Right ventricle myocardium superior (tissue), 1 donor: Measurements from ENCODE around the gene PIGK. TPM values are rescaled to one million over a fixed set of nuclear protein-coding genes. Genes with fewer than 3 reads are reported as not detected.
"Not testable (repeated sequence)": the region's sequence is repeated elsewhere in the genome, so short reads cannot be mapped to it uniquely, and the experiment has no call there.

Source experiments
- ATAC-seq: fragments of 200-7000 bp; cut with Tn5 transposase; one replicate; pipeline ENCODE4 v1.9.1; 2020; ENCODE audit warnings: mild to moderate bottlenecking; ENCODE audit not compliant: poor library complexity
- DNase-seq: peaks from one replicate; pipeline ENCODE4 v3.0.0-alpha.2; 2020
- intact Hi-C: fragments of 100-400 bp; cut with DNase I; formaldehyde crosslinking; loops from one replicate; pipeline ENCODE4 v1.11.2; 2022
- total RNA-seq: library from RNA; stranded (reverse); fragmentation: NEBNext Ultra II Directional; extraction: Animal tissue kit (Norgen Biotek cat#: 25700); gene quantifications from one replicate; pipeline ENCODE4 v1.2.1, GENCODE V29; 2021
- donor health status: DM: no; HTN: yes; CAD: no; lungs with severe emphysema.

PIGK gene
- total RNA-seq, 1 donor from 2014 or later, result 28.0 TPM

DNA sequence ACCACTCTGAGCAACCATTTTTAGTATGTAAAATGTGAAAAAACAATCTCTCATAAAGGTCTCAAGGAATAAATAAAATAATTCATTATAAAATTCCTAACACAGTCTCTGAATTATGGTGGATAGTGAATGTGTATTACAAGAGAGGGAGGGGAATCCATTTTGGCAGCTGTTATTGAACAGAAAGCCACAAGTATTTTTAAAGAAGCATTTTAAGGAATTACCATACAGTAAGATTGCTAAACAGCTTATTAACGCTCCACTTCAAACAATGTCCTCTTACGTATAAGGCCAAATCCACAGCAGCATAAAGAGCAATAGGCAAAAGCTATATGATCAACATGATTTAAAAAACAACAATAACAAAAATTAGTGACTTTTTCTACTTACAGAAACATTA lies 18.4 kb downstream of the PIGK start:
- intact Hi-C loops, result no loop called here
- ATAC-seq (no peak), DNase-seq (no peak)

DNA sequence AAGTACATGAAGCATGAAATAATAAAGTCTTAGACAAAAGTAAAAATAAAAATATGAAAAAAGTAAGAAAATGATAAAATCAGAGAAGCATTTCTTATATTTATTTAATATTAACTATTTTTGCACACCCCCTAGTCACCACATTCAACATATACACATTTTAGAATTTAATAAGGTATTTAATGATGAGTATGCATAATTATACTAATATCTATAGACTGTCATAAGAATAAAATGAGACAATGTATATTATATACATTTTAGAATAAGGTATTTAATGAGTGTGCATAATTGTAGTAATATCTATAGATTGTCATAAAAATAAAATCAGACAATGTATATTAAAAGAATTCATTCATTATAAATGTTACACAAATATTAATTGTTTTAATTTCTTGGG lies 18.9 kb downstream of the PIGK start:
- no peak for DNase-seq
- intact Hi-C loops, result no loop called here
- no peak for ATAC-seq

DNA sequence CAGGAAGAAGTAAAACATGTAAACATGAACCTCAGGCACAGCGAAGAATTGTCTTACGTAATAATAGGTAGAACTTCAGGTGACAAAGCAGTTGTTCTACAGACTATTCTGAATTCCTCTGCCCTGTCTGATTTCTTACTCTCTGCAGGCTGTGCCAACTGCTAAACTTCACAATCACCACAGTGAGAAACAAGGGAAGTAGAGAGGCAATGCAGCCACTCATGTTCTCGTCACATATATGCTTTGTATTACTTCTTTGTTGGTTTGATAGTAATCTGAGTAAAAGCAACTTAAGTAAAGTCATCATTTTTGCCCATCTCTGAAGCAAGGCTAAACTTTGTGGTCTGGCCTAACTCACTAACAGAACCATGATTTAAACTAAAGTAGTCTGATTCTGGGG lies 21.9 kb downstream of the PIGK start:
- intact Hi-C loops, result no loop called here
- no peak for ATAC-seq
- no peak for DNase-seq

DNA sequence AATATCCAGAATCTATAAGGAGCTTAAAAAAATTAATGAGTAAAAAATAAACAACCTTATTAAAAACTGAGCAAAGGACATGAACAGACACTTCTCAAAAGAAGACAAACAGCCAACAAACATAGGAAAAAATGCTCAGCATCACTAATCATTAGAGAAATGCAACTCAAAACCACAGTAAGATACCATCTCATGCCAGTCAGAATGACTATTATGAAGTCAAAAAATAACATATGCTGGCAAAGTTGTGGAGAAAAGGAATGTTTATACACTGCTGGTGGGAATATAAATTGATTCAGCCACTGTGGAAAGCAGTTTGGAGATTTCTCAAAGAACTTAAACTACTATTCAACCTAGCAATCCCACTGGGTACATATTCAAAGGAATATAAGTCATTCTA lies 25.3 kb downstream of the PIGK start:
- intact Hi-C loops, result no loop called here
- DNase-seq, result no peak

DNA sequence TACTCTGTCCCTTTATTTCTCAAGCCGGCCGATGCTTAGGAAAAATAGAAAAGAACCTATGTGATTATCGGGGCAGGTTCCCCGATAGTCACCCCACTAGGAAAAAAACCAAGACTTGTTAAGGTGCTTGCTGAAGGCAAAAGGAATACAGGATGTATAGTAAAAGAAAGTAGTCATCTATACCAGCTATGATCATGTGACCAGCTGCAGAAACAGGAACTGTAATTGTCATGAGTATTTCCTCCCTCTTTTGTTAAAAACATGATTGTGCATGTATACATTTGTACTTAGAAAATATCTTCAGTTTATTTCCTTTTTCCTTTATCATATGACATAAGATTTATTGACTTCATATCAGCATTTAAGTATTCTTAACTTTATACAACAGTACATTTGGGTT lies 30.5 kb downstream of the PIGK start:
- no peak for ATAC-seq
- no peak for DNase-seq

More for the DNA sequence above, 25.3 kb downstream of the PIGK start:
- ATAC-seq, result no peak

DNA sequence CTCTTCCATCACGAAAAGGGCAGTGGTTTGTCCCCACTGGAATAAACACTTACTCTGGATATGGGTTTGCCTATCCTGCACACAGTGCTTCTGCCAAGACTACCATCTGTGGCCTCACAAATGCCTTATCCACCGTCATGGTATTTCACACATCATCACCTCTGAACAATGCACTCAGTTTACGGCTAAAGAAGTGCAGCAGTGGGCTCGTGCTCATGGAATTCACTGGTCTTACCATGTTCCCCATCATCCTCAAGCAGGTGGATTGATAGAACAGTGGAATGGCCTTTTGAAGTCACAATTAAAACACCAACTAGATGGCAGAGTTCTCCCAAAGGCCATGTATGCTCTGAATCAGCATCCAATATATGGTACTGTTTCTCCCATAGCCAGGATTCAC lies 32.3 kb downstream of the PIGK start:
- DNase-seq, intact Hi-C loops, ATAC-seq: not testable (repeated sequence)

More for the DNA sequence above, 30.5 kb downstream of the PIGK start:
- intact Hi-C loops, result no loop called here

DNA sequence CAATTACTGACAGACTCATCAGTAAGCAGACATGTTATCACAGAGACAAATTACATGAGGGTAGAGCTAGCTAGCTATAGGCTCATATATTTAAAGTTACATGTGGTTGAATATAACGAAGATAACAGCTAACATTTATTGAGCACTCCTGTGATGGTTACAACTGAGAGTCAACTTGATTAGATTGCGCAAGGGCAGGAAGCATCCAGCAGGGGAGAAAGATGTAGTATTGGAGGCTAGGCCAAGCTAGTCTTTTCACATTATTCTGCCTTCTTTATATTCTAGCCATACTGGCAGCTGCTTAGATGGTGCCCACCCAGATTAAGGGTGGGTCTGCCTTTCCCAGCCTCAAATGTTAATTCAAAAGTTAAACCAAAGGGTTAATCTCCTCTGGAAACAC lies 37.1 kb downstream of the PIGK start:
- intact Hi-C loops, result no loop called here
- ATAC-seq, result no peak
- no peak for DNase-seq

DNA sequence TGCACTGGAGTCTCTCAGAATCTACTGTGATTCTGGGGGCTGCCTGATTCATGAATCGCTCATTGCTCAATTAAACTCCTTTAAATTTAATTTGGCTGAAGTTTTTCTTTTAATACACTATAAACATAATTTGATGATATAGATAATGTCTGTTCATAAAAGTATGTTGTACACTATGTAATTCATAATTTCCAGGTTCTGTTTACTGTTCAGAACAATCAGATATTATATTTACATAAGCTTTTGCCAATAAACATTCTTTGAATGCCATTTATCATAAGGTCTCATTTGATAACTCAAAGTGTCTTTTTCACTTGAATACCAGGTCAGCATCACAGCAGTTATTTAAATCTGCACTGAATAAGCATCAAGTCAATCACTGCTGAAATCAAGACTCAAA lies 39.6 kb downstream of the PIGK start:
- DNase-seq (no peak), ATAC-seq (no peak)
- intact Hi-C loops, result no loop called here

DNA sequence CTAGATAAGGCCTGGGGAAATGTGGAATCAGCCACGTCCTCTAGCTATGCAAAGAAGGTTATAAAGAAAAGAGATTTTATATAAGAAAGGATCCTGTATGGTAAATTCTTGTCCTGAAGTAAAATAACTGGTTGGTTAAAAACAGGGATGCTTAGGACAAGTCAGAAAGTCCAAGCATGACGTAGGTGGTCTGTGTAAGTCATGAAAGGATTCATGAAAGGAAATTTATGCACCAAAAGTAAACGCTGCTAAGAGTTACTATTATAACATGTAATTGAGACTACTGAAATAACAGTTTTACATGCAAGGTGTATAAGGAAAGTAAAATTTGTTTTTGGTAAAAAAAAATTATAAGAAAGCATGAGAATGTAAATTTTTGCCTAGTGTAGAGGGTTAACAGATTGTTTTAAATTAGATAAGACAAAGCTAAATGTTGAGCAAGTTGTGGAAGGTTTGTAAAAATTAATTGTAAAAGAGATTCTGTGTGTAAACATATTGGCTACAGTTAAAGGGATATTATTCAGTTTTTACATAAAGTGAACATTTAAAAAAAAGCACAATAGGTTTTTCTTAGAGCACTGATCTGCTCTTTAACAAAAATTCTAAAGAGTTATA lies 43.9 kb downstream of the PIGK start:
- DNase-seq, result no peak
- intact Hi-C loops, result no loop called here
- ATAC-seq, result no peak

DNA sequence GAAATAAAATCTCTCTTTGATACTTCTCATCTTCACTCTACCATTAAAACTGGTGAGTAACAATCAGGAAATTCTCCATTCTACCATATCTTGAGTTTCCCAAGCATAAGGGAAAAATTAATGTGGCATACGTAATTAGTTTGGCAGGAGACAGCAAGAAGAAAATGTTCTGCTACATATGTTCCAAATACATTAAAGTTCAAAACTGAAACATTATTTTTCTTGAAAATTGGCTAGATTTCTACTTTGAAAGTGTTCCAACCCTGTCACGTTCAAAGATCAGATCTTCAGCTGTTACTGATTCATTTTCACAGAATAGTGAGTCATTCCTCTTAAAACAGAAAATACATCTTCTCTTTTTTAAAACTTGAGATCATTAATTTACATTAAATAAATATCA lies 48.5 kb downstream of the PIGK start:
- intact Hi-C loops, result no loop called here
- no peak for DNase-seq
- no peak for ATAC-seq

DNA sequence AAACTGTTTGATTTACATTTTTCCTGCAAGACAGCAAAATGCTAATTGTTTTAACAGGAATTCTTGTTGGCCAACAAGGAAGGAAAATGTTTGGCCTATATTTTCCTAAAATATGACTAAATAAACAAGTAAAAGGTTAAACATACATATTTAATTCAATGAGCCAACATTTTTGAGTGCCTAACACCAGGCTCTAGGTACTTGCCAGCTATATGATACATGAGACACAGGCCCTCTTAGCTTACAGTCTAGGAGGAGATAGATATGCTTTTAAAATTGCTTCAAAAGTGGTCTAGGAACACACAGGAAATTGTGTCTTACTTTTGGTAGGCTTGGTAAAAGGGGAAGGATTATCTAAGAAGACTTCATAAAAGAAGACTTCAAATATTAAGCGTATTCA lies 50.9 kb downstream of the PIGK start:
- DNase-seq (no peak), ATAC-seq (no peak)
- intact Hi-C loops, result no loop called here

DNA sequence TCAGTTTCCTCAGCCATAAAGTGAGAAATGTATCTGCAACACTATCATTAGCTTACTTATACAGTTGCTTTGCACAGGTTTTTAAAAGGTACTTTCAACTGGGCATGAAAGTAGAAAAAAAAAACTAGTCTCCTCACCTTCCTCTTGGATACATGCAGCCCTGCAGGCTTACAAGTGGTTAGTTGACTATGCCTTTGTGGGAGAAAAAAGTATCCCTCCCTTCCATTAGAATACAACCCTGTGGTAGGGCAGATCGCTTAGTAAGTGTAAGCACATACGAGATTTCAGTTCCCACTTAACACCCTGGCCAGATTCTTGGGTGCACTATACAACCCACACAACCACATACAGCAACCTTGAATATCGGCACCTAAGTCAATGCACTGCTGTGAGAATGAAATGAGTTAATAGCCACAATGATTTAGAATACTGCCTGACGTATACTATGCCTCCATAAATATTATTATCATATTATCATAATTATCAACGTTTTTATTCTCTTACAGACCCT lies 54.7 kb downstream of the PIGK start:
- intact Hi-C loops, result no loop called here
- ATAC-seq, result no peak
- no peak for DNase-seq

DNA sequence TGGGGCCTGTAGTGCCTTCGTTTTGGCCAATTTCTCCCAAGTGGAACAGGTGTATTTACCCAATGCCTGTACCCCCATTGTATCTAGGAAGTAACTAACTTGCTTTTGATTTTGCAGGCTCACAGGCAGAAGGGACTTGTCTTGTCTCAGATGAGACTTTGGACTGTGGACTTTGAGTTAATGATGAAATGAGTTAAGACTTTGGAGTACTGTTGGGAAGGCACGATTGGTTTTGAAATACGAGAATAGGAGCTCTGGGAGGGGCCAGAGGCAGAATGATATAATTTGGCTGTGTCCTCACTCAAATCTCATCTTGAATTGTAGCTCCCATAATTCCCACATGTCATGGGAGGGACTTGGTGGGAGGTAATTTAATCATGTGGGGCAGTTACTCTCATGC lies 59.5 kb downstream of the PIGK start:
- DNase-seq, intact Hi-C loops, ATAC-seq: not testable (repeated sequence)

DNA sequence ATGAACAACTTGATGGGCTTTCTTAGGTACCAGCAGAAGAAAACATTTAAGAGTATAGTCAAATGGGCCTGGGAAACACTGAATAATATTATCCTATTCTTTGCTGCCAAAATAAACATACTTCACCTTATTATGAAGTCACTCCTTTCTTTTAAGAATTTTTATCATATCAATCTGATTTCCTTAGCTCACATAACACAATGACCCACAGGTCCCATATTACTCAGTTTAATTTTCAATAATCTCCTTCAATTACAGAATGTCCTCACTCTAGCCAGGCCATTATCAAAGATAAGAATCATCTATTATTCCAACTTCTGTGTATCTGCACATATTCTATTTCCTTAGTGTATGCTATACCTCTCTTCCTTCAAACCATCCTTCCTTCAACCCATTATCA lies 63.0 kb downstream of the PIGK start:
- no peak for DNase-seq
- intact Hi-C loops, result no loop called here
- no peak for ATAC-seq

DNA sequence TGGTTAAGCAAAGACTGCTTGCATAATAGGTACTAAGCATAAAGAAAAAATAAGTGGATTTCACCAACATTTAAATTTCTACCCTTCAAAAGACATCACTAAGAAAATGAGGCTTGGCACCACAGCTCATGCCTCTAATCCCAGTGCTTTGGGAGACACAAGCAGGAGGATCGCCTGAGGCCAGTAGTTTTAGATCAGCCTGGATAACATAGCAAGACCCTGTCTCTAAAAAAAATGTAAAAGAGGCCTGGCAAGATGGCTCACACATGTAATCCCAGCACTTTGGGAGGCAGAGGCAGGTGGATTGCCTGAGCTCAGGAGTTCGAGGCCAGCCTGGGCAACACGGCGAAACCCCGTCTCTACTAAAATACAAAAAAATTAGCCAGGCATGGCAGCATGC lies 73.0 kb downstream of the PIGK start:
- no peak for ATAC-seq
- intact Hi-C loops, result no loop called here

DNA sequence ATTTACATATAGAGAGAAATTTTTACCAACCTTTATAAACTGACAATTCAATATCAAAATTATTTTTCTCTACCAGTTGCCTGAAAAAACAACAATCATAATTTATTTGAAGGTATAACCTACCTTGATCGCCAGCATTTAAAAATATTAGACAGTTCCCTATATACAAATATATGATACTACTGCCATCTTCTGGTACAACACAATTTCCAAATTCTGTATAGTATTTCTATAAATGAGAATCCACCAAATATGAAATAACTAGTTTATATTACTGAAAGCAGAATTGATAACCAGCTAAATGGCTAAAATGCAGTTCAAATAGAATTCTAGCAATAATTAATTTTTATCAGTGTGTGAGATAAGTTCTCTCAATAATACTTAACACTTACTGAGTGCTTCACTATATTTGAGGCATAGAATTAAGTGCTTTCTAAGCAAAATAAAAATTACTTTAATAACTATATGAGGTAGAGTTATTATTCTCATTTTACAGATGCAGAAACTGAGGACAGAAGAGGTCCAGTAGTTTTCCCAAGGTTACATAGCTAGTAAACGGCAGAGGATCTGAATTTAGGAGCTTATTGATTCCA lies 75.6 kb downstream of the PIGK start:
- intact Hi-C loops, result no loop called here
- ATAC-seq, result no peak
- DNase-seq, result no peak

More for the DNA sequence above, 73.0 kb downstream of the PIGK start:
- no peak for DNase-seq

DNA sequence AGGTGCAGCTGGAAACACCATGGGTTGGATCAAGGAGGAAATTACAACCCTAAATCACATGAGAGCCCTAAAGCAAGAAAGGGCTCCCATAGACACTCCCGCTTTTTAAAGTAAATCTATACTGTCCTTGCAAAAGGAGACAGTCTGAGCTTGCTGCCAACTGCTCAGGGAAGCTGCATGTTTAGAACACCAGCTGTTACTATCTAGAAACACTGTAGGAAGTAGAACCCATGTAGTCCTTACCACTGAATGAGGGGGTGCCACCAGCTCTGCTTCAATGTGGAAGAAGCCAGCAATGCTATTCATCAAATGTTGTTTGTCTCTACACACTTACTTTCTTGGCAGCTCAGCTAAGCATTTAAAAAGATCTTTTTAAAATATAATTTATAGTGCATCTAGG lies 79.8 kb downstream of the PIGK start:
- DNase-seq (no peak), ATAC-seq (no peak)
- intact Hi-C loops, result no loop called here

DNA sequence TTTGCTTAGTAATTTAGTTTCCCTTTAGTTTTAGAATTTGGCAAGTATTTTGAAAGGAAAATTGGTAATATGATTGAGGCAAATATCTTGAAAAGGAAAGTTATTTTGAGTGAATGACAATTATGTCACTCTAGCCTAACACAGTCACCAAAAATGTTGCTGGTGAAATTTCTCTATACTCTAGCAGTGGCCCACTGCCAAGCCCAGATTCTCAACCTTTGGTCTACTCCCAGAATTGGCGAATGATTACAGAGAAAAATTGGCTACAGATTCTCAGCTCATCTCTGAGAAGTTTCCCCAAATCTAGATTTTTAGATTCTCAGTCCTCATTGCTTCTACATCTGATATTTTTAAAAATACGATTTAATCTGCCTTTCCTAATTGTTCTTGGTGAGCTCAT lies 84.9 kb downstream of the PIGK start:
- intact Hi-C loops, result no loop called here
- no peak for ATAC-seq
- DNase-seq, result no peak

DNA sequence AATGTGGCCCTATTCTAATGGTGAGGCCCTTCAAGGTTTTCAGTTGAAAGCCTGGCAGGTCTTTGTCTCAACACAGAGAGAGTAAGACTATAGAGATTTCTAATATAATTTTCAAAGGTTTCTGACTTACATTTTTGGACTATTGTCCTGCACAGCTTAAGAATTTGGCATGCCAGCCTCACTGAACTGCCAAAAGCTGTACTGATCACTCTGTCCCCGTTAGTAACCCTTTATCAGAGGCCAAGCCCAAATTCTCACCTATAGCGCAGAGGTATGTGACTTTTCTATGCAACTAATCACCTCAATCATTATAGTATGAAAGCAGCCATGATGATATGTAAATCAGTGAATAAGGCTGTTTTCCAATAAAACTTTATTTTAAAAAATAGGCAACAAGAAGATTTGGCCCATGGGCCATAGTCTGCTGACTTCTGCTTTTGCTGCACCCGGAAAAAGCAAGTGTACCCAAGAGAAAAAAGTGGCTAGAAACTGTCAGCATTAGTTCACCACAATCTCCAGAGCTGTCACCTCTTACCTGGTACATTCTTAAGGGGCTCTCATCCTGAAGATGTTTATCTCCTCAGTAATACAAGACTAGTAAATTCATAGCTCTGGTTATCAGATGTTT lies 85.4 kb downstream of the PIGK start:
- ATAC-seq (peak; percentile 67), DNase-seq (no peak)
- intact Hi-C loops, result no loop called here

DNA sequence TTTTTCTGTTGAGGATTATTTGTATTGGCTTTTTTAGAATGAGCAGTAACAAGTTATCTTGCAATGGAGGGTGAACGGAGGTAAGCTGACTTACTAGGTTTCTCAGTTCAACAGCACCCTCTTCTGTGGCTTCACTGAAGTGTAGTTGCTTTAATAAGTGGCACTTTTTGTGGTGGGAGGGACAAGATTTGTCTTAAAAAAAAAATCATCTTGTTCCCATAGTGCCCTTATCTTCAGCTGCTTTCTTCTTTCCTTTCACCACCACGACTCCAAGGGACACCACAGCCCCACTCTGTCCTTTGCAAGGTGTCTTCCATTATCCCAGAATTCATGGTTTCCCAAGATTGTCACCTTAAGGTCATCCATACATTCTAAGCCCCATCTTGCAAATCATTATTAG lies 92.9 kb downstream of the PIGK start:
- no peak for DNase-seq

More for the DNA sequence above, 92.9 kb downstream of the PIGK start:
- intact Hi-C loops, result loop anchor here (5.0 kb wide), 1 partner anchor 1134 kb away; no protein-coding TSS in a partner anchor
- ATAC-seq, result no peak
